Measurements from ENCODE around the gene CIITA. TPM values are rescaled to one million over a fixed set of nuclear protein-coding genes. Genes with fewer than 3 reads are reported as not detected.

Gene CIITA
- total RNA-seq, 1 experiment from 2014 or later: not detected

DNA sequence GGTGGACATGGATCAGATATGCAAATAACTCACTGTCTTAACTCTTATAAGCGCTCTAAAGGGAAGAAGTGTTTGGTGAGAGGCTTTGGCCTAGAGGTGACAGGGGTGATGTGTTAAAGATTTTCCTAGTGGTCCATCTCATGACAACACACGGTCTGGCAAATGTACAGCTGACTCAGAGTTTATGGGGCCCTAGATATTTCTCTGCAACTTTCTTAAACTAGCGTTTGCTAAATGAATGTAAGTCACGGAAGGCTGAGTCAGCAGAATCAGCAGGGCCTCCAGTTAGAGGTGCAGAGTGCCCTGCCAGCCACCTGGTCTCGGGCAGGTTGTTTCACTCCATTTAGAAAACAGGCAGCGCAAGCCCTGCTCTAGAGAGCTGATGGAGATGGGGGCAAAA lies 107.5 kb downstream of the CIITA start:
- Histone ChIP-seq H3K4ac (ENCODE audit: low read depth, low read length) (no peak overlapping the region), H3K23me2 (ENCODE audit: insufficient read length, low read depth, low read length, poor library complexity, severe bottlenecking) (no peaks in the 10 kb centered on the region), H4K91ac (ENCODE audit: insufficient read length, low read depth, low read length) (no peak overlapping the region), H3K79me1 (ENCODE audit: insufficient read depth, low read depth, low read length, poor library complexity, severe bottlenecking) (no peaks in the 10 kb centered on the region), H3K27ac (ENCODE audit: insufficient read length, low read depth, low read length) (no peak overlapping the region), H2AFZ (ENCODE audit: low read length) (no peak overlapping the region), H3K79me2 (ENCODE audit: insufficient read depth, low read length) (no peaks in the 10 kb centered on the region), H2BK15ac (ENCODE audit: low read depth, low read length) (no peak overlapping the region), H2BK120ac (ENCODE audit: low read depth, low read length, poor library complexity, severe bottlenecking) (no peak overlapping the region), H2AK5ac (ENCODE audit: insufficient read length, low read length) (no peak overlapping the region), H3K56ac (ENCODE audit: insufficient read length, low read depth, low read length) (no peak overlapping the region), H3K27me3 (ENCODE audit: insufficient read depth, low read length) (no peaks in the 10 kb centered on the region), H2BK12ac (ENCODE audit: insufficient read length, low read depth, low read length) (no peak overlapping the region), H3K14ac (ENCODE audit: insufficient read depth, low read length) (no peak overlapping the region), H3K4me2 (ENCODE audit: insufficient read depth, insufficient read length, low read length) (no peak overlapping the region), H3K9me3 (ENCODE audit: control insufficient read depth, low read depth, low read length) (no peaks in the 10 kb centered on the region), H2BK20ac (ENCODE audit: low read depth, low read length, poor library complexity, severe bottlenecking) (no peak overlapping the region), H3T11ph (ENCODE audit: low read length) (no peak overlapping the region), H3K9ac (ENCODE audit: extremely low read depth, insufficient read length, low read length) (no peak overlapping the region), H4K20me1 (ENCODE audit: control insufficient read depth, insufficient read depth, insufficient read length) (no peaks in the 10 kb centered on the region), H3K4me1 (ENCODE audit: insufficient read depth, low read length) (no peaks in the 10 kb centered on the region), H2BK5ac (ENCODE audit: insufficient read length, low read length) (no peak overlapping the region), H4K5ac (ENCODE audit: insufficient read length, low read depth, low read length) (no peak overlapping the region), H4K8ac (replicated peaks; ENCODE audit: insufficient read length, low read depth, low read length) (no peak overlapping the region), H3K18ac (ENCODE audit: insufficient read length, low read depth, low read length) (no peak overlapping the region), H3K23ac (ENCODE audit: insufficient read length, low read depth, low read length) (no peak overlapping the region)
- peaks cover 9 to 15% of the 10 kb centered on the region in 2 experiments for H3K4me1 Mint-ChIP-seq
- peaks cover 0 to 13% (median 0%) of the 10 kb centered on the region in 3 experiments; a peak in 3 of 7 replicates for H3K36me3 Mint-ChIP-seq (ENCODE audit: insufficient read depth in 1 of 3, low read depth in 3 of 3)
- no peaks in the 10 kb centered on the region for H3K27me3 Mint-ChIP-seq (ENCODE audit: low read depth)
- TF ChIP-seq, protein P1, sequence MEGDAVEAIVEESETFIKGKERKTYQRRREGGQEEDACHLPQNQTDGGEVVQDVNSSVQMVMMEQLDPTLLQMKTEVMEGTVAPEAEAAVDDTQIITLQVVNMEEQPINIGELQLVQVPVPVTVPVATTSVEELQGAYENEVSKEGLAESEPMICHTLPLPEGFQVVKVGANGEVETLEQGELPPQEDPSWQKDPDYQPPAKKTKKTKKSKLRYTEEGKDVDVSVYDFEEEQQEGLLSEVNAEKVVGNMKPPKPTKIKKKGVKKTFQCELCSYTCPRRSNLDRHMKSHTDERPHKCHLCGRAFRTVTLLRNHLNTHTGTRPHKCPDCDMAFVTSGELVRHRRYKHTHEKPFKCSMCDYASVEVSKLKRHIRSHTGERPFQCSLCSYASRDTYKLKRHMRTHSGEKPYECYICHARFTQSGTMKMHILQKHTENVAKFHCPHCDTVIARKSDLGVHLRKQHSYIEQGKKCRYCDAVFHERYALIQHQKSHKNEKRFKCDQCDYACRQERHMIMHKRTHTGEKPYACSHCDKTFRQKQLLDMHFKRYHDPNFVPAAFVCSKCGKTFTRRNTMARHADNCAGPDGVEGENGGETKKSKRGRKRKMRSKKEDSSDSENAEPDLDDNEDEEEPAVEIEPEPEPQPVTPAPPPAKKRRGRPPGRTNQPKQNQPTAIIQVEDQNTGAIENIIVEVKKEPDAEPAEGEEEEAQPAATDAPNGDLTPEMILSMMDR (conservative IDR thresholded peaks at IDR 0.05): no peak
- no peak overlapping the region; a peak in 1 of 7 replicates for H3K27ac Mint-ChIP-seq
- no peaks in the 10 kb centered on the region for H3K9me3 Mint-ChIP-seq
- no peak overlapping the region for H3K4me3 Mint-ChIP-seq
- no peak for DNase-seq
- WGBS (ENCODE audit: extremely low coverage, insufficient read length, low lambda C conversion rate): no CpG with 5 or more reads among the region's 6 CpGs

Other genes starting within 250 kb of the CIITA start
- 0.31 TPM in 1 of 2 replicates, not detected in the other for gene TEKT5, start 182.3 kb upstream of the CIITA start, total RNA-seq (2021)
- 36.5 and 37.6 TPM in 2 replicates for gene NUBP1, start 133.4 kb upstream of the CIITA start, total RNA-seq (2021)
- 3.0 and 3.1 TPM in 2 replicates for gene TVP23A, start 58.4 kb upstream of the CIITA start, total RNA-seq (2021)
- 27.5 and 28.3 TPM in 2 replicates for gene DEXI, start 65.3 kb downstream of the CIITA start, total RNA-seq (2021)
- gene CLEC16A, start 67.4 kb downstream of the CIITA start, total RNA-seq (2021): 14.6 and 15.2 TPM in 2 replicates